ENCODE data around the gene CADM1. TPM values are rescaled to one million over a fixed set of nuclear protein-coding genes. Genes with fewer than 3 reads are reported as not detected.

The CADM1 gene
- total RNA-seq, 1 experiment from 2014 or later = not detected

- no peak overlapping the region for H3K27ac Mint-ChIP-seq (ENCODE audit: low read depth, unreplicated experiment)
- H3K4me3 Mint-ChIP-seq (ENCODE audit: unreplicated experiment) = no peak overlapping the region
- no peaks in the 10 kb centered on the region for H3K27me3 Mint-ChIP-seq (ENCODE audit: insufficient read depth, unreplicated experiment)
- TF ChIP-seq, protein P1, sequence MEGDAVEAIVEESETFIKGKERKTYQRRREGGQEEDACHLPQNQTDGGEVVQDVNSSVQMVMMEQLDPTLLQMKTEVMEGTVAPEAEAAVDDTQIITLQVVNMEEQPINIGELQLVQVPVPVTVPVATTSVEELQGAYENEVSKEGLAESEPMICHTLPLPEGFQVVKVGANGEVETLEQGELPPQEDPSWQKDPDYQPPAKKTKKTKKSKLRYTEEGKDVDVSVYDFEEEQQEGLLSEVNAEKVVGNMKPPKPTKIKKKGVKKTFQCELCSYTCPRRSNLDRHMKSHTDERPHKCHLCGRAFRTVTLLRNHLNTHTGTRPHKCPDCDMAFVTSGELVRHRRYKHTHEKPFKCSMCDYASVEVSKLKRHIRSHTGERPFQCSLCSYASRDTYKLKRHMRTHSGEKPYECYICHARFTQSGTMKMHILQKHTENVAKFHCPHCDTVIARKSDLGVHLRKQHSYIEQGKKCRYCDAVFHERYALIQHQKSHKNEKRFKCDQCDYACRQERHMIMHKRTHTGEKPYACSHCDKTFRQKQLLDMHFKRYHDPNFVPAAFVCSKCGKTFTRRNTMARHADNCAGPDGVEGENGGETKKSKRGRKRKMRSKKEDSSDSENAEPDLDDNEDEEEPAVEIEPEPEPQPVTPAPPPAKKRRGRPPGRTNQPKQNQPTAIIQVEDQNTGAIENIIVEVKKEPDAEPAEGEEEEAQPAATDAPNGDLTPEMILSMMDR (IDR thresholded peaks at IDR 0.05; ENCODE audit: unreplicated experiment) = no peak
- H3K4me1 Mint-ChIP-seq (ENCODE audit: insufficient read depth, unreplicated experiment) = peaks cover 14% of the 10 kb centered on the region
- DNase-seq (ENCODE audit: unreplicated experiment) = no peak
- no peaks in the 10 kb centered on the region for H3K36me3 Mint-ChIP-seq (ENCODE audit: insufficient read depth, unreplicated experiment)
- BruUV-seq (replicated peaks) = no TSS peak
- CTCF ChIA-PET = no interaction called here
- H3K9me3 Mint-ChIP-seq (ENCODE audit: unreplicated experiment) = peaks cover 8% of the 10 kb centered on the region
- intact Hi-C loops (cut with micrococcal nuclease) = no loop called here
- POLR2A ChIA-PET = no interaction called here
Measured at GRCh38 chr11:115148101-115148500, 356.1 kb downstream of the CADM1 start.

DNA sequence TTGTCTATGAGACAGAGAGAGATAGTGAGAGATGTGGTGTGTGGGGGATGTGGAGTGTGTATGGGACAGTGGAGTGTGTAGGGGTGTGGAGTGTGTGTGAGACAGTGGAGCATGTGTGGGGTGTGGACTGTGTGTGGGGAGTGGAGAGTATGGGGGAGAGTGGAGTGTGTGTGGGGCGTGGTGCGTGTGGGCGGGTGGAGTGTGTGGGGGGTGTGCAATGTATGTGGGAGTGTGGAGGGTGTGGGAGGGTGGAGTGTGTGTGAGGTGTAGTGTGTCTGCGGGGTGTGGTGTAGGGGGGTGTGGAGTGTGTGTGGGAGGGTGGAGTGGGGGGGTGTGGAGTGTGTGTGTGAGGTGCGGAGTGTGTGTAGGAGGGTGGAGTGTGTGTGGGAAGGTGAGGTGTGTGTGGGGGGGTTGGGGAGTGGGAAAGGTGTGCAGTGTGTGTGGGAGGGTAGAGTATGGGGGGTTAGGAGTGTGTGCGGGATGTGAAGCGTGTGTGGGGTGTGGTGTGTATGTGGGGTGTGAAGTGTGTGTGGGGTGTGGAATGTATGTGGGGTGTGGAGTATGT is 356.9 kb downstream of the CADM1 start:
- Mint-ChIP-seq H3K27ac (ENCODE audit: low read depth, unreplicated experiment) (no peak overlapping the region), H3K27me3 (ENCODE audit: insufficient read depth, unreplicated experiment) (no peaks in the 10 kb centered on the region), H3K4me3 (ENCODE audit: unreplicated experiment) (no peak overlapping the region), H3K4me1 (ENCODE audit: insufficient read depth, unreplicated experiment) (peaks cover 10% of the 10 kb centered on the region), H3K9me3 (ENCODE audit: unreplicated experiment) (peaks cover 8% of the 10 kb centered on the region), H3K36me3 (ENCODE audit: insufficient read depth, unreplicated experiment) (no peaks in the 10 kb centered on the region)
- ChIA-PET CTCF (no interaction called here), POLR2A (no interaction called here)
- BruUV-seq (replicated peaks) = no TSS peak
- intact Hi-C loops (cut with micrococcal nuclease) = no loop called here
- no peak for DNase-seq (ENCODE audit: unreplicated experiment)
- TF ChIP-seq, protein P1 (IDR thresholded peaks at IDR 0.05; ENCODE audit: unreplicated experiment) = no peak

DNA sequence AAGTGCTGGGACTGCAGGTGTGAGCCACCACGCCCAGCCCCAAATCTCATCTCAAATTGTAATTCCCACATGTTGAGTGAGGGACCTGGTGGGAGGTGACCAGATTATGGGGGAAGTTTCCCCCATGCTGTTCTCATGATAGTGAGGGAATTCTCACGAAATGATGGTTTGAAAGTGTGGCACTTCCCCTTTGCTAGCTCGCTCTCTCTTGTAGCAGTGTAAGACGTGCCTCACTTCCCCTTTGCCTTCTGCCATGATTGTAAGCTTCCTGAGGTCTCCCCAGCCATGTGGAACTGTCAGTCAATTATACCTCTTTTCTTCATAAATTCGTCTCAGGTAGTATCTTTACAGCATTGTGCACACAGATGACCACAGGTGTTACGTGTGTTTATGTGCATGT is 357.8 kb downstream of the CADM1 start:
- H3K27ac Mint-ChIP-seq (ENCODE audit: low read depth, unreplicated experiment) = no peak overlapping the region
- H3K9me3 Mint-ChIP-seq (ENCODE audit: unreplicated experiment) = peaks cover 8% of the 10 kb centered on the region
- no peak for DNase-seq (ENCODE audit: unreplicated experiment)
- intact Hi-C loops (cut with micrococcal nuclease) = no loop called here
- BruUV-seq (replicated peaks) = no TSS peak
- POLR2A ChIA-PET = no interaction called here
- no peaks in the 10 kb centered on the region for H3K36me3 Mint-ChIP-seq (ENCODE audit: insufficient read depth, unreplicated experiment)
- CTCF ChIA-PET = no interaction called here
- H3K4me1 Mint-ChIP-seq (ENCODE audit: insufficient read depth, unreplicated experiment) = peaks cover 10% of the 10 kb centered on the region
- H3K4me3 Mint-ChIP-seq (ENCODE audit: unreplicated experiment) = no peak overlapping the region
- TF ChIP-seq, protein P1 (IDR thresholded peaks at IDR 0.05; ENCODE audit: unreplicated experiment) = no peak
- H3K27me3 Mint-ChIP-seq (ENCODE audit: insufficient read depth, unreplicated experiment) = peaks cover 5% of the 10 kb centered on the region

GRCh38 chr11:115145324-115145723 is 358.9 kb downstream of the CADM1 start:
- ChIA-PET CTCF (interaction anchor here (0.5 to 1.4 kb wide), 2 partner anchors 23 to 137 kb away, joined by 3 to 5 read pairs; no protein-coding TSS in a partner anchor), POLR2A (no interaction called here)
- no peak for DNase-seq (ENCODE audit: unreplicated experiment)
- Mint-ChIP-seq H3K36me3 (ENCODE audit: insufficient read depth, unreplicated experiment) (no peaks in the 10 kb centered on the region), H3K27ac (ENCODE audit: low read depth, unreplicated experiment) (no peak overlapping the region), H3K27me3 (ENCODE audit: insufficient read depth, unreplicated experiment) (peaks cover 16% of the 10 kb centered on the region), H3K9me3 (ENCODE audit: unreplicated experiment) (peaks cover 8% of the 10 kb centered on the region), H3K4me3 (ENCODE audit: unreplicated experiment) (no peak overlapping the region), H3K4me1 (ENCODE audit: insufficient read depth, unreplicated experiment) (peaks cover 10% of the 10 kb centered on the region)
- no TSS peak for BruUV-seq (replicated peaks)
- TF ChIP-seq, protein P1 (IDR thresholded peaks at IDR 0.05; ENCODE audit: unreplicated experiment) = no peak
- intact Hi-C loops (cut with micrococcal nuclease) = no loop called here
